HG03280 (cell line): ENCODE results near the gene LAMA4.

Experiments used
- ATAC-seq: cut with Tn5 transposase; IDR thresholded peaks from one replicate; pipeline ENCODE4 v1.9.1; 2021; ENCODE audit warnings: mild to moderate bottlenecking, moderate library complexity; ENCODE audit not compliant: unreplicated experiment

The LAMA4 gene

DNA sequence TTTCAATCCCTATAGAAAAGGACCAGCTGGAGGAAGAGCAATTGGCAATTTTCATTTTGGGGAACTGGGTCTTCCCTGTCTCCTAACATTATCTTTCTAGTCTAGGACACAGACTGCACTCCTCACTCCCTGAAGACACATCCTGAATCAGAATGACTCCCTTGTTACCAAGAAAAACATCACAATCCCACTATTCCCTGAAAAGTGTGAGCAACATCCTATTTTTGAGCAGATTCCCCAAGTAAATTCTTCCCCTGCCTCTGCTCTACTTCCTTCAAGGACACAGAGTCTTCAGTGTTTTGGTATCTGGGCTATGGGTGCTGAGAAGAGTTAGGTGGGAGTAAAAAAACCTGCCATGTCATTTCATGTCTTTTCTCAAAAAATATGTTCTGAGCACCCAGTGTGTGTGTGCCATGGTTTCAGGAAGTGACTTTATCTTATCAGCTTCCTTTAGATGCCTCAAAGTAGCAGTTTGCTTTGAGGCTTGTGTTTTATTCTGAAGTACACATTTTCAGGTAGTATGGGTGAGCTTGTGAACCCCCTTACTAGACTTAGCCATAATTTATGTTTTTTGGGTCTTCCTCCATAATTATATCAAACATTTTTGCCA is 12.4 kb downstream of the LAMA4 start:
- ATAC-seq = no peak

DNA sequence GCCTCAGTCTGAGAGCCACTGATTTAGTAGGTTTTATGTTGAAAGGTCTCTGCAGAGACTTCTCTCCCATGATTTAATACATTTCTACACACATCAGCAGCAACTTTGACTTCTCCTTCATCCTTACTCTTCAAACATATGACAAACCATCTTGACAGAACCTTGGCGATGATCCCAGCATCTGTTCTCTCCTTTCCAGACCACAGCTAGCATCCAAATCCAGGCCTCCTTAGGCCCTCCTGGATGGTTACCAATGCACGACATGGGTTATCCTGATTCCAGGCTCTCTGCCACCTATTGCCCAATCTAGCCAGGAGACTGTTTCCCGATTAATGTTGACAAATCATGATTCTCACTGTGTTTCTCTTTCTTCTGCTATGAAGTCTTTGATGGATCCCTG is 16.8 kb downstream of the LAMA4 start:
- no peak for ATAC-seq

- no peak for ATAC-seq
These were observed 17.3 kb downstream of the LAMA4 start for GRCh38 chr6:112237066-112237465.

DNA sequence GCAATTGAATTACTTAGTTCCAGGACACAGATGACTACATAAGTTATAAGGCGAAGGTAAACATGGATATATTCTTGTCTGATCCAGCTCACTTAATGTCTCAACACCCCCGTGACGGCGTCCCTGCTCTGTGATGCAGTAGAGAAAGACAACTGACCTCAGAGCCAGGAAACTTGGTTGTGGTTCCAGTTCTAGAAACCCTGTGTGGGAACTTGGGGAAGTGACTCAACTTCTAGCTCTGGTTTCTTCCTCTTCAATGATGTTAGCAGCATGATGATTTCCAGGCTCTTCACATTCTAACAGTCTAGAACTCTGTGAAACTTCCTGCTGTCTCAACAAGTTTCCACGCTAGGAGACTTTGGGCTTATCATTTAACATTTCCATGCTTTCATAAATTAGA is 18.4 kb downstream of the LAMA4 start:
- ATAC-seq = no peak

DNA sequence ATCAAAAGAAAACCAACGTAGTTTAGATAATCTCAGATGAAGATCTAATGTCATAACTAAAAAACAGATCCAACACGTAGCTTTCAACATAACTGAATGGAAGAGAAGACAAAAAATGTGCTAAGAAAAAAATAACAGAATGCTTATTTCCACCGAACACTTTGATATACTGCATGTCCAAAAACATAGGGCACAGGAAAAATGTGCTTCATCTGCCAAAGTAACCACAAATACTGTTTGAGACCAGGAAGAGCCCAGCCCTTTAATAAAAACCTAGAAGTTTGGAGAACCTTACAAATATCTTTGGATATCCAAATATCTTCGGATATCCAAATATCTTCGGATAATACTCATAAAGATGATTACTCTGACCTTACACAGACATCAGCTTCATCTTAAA is 19.8 kb downstream of the LAMA4 start:
- ATAC-seq = no peak

DNA sequence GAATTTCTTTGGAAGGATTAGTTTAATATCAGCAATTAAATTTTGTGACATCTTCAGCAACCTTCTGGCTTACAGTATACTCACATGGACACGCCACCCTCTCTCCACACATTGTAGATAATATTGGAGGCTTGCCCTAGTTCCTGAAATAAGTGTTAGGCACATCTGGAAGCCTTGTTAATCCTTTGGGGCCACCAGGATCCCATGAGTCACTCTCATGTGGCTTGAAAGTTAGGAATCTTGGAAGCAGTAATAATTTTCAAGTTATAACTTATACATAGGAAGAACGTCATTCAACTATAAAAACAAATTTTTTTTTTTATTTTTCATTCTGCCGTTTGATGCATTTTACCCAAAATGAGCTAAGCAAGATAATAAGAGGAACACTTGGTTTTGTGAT is 20.5 kb downstream of the LAMA4 start:
- no peak for ATAC-seq

- no peak for ATAC-seq
These were observed 21.5 kb downstream of the LAMA4 start for GRCh38 chr6:112232845-112233256.

- ATAC-seq = no peak
These were observed 22.7 kb downstream of the LAMA4 start for GRCh38 chr6:112231594-112232060.

DNA sequence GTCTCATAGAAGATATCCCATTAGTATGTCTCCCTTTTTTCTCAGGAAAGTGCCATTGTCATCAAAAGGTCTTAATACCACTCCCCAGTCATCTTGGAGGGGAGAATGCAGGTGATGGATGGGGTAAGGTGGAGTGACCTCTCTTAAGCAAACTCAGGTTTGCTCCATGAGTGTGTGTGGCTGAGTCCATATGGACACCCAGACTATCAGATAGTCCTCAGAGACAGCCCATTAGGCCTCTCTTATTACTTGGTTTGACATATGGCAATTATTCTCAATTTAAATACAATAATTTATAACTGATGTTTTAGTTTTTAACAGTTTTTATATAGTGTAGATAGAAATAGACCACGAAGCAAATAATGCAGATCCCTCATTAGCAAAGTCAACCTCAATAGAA is 23.2 kb downstream of the LAMA4 start:
- ATAC-seq = no peak

DNA sequence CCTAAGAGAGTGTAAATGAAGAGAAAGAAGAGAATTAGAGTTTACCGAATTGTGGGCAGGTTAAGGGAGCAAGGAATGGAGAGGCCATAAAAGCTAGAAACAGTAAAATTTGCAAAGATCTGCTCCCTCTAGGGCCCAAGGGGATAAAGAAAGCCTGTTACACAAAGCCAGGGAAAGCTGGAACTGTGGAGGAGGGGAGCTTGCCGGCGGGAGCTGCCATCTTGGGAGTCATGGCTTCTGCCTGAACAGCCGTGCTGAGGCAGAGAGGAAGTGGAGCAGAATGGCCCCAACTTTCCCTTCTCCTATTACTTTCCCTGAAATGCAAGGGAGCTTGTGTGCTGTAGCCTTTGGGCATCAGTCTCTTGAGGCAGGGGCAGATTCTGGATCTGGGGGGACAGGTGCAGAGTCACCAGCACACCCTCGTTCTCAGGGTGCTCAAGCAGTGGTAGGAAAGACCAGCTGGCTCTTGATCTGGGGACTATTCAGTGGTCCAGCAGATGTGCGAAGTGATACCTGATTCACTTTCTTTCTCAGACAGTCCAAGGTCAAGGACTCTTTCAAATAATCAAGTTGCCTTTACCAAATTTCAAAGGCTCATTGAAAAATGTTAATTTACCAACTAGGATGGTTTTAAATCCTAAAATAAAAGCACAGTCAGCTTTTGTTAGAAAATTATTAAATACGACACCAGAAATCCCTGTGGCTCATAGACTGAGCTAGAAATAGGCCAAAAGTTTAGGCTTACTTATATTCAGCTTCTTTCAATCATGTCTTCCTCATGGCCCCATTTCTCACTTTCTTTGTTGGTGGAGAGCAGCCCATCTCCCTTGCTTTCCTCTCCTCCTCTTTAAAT is 25.7 kb downstream of the LAMA4 start:
- no peak for ATAC-seq

GRCh38 chr6:112227992-112228391 is 26.4 kb downstream of the LAMA4 start:
- ATAC-seq = no peak

DNA sequence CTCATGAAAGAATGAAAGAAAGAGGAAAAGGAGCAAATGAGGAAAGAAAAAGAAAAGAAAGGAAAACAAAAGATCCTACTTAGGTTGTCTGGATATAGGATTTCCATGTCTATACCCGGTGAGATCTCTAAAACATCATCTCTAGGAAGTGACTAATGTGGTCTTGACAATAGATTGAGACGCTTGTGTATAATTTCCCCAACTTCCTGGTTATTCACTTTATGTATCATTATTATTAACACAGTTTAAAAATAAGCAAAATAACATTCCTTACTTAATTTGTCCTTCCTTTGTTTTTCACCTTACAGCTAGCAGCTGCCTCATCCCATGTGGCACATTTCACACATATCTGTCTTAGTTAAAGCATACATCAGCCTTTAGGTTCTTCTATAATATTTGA is 27.0 kb downstream of the LAMA4 start:
- ATAC-seq = no peak

DNA sequence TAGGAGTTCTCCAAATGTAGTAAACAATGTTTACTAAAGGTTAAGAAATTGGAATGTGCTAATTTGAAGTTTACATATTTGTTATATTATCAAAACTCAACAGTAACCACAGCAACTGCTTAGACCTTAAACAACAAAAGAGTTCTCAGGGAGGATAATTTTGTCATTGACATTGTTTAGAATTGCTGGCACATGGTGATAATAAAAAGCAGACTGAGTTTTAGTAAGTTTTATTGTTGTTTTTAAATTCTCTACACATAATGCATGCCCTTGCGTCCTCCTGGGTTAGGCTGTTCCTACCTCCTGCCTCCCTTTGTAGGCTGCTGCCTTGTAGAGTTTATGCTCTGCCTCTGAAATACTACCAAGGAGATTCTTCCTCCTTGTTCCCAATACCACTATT is 28.7 kb downstream of the LAMA4 start:
- no peak for ATAC-seq

GRCh38 chr6:112224088-112224487 is 30.3 kb downstream of the LAMA4 start:
- no peak for ATAC-seq

DNA sequence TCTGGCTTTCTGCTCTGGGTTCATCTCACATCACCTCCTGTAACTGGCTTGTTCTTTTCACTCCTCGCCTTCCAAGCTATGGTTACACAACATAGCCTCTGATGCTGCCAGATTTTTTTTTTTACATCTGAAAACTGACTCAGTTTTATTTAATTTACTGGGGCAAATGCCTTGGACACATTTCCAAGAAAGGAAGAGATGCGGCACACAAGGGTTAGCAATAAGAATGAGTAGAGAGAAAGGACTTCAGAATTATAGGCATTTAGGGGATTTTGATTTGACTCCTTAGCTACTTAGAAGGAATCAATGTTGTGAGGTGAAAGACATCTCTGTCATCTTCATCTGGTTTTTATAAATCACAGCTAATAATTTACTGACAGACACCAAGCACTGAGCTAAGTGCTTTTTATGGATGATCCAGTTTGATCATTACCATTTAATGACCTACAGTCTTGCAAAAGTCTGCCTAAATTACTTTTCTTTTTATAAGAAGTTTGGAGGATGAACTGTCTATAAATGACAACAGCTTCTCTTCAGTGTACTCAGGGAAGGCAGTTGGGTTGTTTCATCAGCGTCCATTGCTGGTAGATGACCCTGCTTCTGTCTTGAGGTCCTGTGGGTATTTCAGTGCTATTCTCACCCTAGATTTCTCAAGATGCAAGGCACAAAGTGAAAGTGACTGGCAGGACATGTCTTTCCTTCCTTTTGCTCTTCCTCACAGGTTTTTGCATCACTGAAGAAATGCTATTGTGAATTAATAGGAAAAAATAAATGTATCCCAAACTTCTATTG is 31.1 kb downstream of the LAMA4 start:
- no peak for ATAC-seq

DNA sequence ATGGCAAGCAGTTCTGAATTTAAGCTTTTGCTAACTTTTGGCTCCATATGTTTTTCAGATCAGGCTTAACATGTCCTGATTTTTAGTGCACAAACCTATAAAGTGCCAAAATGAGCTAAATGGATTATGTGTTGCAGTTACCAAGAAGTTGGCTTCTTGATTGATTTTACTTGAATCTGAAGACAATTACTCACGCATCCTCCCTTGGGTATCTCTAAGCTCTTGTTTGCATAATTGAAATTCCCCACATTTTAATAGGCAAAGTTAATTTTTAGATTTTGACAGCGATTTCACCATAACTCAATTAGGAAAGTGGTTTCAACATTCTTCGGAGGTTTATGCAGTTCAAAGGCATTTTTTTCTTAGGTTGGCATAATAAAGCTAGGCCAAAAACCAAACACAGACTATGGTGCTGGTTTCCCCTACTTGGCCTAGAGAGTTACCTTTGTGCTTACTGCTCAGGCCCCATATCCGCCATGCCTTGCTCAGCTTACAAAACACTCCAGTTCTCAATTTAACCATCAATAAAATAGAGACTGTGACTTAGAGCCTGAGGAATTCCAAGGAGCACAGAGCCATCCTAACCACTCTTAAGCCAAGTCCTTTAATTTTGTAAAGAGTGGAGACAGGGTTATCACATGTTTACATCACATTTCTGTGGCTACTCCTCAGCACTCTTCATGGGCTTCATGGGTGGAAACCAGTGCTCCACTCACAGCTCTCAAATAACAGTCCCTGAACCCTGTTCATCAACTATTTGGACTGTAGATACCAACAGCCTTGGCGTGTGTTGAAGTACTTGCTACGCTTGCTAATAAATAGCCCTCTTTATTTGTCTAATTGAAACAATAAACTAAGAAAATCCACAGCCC is 32.1 kb downstream of the LAMA4 start:
- ATAC-seq = no peak

DNA sequence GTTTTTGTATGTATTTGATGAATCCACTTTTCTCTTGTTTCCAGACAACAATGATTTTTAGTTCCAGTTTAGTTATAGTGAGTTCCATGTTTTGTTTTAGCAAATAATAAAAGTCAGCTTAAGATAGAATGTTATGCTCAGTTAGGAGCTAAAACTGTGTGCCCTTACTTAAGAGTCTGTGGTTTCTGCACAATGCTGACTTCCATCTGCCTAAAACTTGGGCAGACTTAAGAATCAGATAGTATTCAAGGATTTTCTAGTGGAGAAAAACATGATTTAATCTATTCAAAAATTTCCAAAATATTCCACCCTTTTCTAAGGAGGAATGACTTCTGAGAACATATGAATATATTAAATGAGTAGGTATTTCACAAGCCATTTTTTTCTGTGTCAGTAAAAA is 32.8 kb downstream of the LAMA4 start:
- no peak for ATAC-seq

DNA sequence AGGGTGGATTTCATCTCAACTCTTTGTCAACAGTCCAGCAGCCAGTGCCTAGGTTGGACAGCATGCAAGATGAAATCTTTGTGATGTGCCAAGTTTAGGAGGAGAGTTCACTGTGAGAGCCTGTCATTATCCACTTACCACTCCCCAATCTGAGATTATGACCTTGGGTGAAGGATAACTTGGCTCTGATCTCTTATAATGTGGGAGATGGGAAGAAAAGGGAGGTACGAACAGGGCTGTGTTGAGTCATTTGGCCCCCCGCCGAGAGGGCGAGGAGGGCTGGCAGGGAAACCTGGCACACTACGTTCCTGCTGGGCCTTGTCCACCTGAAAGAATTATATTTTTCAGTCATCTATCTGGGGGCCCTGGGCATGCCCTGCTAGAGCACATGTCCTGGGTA is 35.8 kb downstream of the LAMA4 start:
- ATAC-seq = no peak

- ATAC-seq = no peak
These were observed 37.5 kb downstream of the LAMA4 start for GRCh38 chr6:112216662-112217551.
